Prostate gland (tissue), 2 donors: ENCODE results near the gene CSPG4.
"Not testable (repeated sequence)": the region's sequence is repeated elsewhere in the genome, so short reads cannot be mapped to it uniquely, and the experiment has no call there.

Source experiments
- CTCF ChIP-seq, 4 experiments: fragments of 200-600 bp in 2 of 4; fragments of 450-650 bp in 2 of 4; sonication (generic) in 2 of 4; IDR thresholded peaks; 1 replicate in 3 of 4; 2 replicates in 1 of 4; pipeline ENCODE4 v1.5.1; 2016 to 2019; ENCODE audit warnings: antibody characterized with exemption in 4 of 4, mild to moderate bottlenecking in 2 of 4, moderate library complexity in 2 of 4
- POLR2A ChIP-seq: fragments of 450-650 bp; IDR thresholded peaks from one replicate; pipeline ENCODE4 v1.6.1; 2016; ENCODE audit warnings: antibody characterized with exemption, mild to moderate bottlenecking

- not testable (repeated sequence) for TF ChIP-seq CTCF (IDR thresholded peaks at IDR 0.05); POLR2A
Observed at GRCh38 chr15:75734861-75735760, 22.5 kb upstream of the CSPG4 start.
